Neural progenitor cell (in vitro differentiated cells): ENCODE data around the gene CCNB1IP1.
"Not testable (repeated sequence)": the region's sequence is repeated elsewhere in the genome, so short reads cannot be mapped to it uniquely, and the experiment has no call there.

Source experiments
- CTCF ChIP-seq: fragments of 200-600 bp; sonication (generic); IDR thresholded peaks from 2 replicates; pipeline ENCODE4 v1.5.1; 2017; ENCODE audit warnings: antibody characterized with exemption, mild to moderate bottlenecking
- EZH2 ChIP-seq: fragments of 200-600 bp; sonication (generic); IDR thresholded peaks from 2 replicates; pipeline ENCODE4 v1.6.1; 2017; ENCODE audit warnings: antibody characterized with exemption, mild to moderate bottlenecking, moderate library complexity

GRCh38 chr14:20264361-20264760, 68.7 kb downstream of the CCNB1IP1 start:
- TF ChIP-seq CTCF, EZH2: not testable (repeated sequence)
